ENCODE results near the gene AKAP13. TPM values are rescaled to one million over a fixed set of nuclear protein-coding genes. Genes with fewer than 3 reads are reported as not detected.

AKAP13 gene
- total and polyA plus RNA-seq, 2 of the 8 experiments (the other 6 are each of a cell fraction or from before 2014, with no cell fraction given) = 14.0 to 46.2 TPM

DNA sequence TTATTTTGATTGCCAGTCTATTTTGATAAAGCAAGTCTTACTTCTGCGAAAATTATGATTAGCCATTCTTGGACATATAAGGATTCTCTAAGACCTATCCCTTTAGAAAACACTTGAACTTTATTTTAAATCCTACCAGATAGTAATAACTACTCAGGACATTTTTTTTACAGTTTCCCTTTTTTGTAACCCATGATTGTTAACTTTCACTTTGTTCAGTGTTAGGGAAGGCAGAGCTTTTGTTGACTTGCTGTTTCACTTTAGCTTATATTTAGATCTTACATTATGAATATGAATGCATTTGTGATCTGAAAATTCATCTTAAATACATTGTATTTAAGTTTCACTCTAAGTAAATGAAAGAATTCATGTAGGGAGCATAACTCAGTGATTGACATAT, 167.0 kb downstream of the AKAP13 start (continued):
- TF ChIP-seq SP4 (IDR thresholded peaks at IDR 0.05; ENCODE audit: low read length) (no peak), CREB1 (IDR thresholded peaks at IDR 0.05) (no peak), SIN3A (conservative IDR thresholded peaks at IDR 0.05 in 1 of 2, IDR thresholded peaks at IDR 0.05 in 1 of 2; ENCODE audit: low read depth in 1 of 2, low read length in 2 of 2) (no peak)

All from H1 (cell line).